Occipital lobe (tissue), 2 donors: Measurements from ENCODE around the gene CDX2. TPM values are rescaled to one million over a fixed set of nuclear protein-coding genes. Genes with fewer than 3 reads are reported as not detected.
"Not testable (repeated sequence)": the region's sequence is repeated elsewhere in the genome, so short reads cannot be mapped to it uniquely, and the experiment has no call there.

Source experiments
- DNase-seq: peaks from one replicate; lab custom pipeline; 2025; lab: John Stamatoyannopoulos, UW
- total RNA-seq: library from RNA; depleted of rRNA; stranded (reverse); fragments of >200 nt; gene quantifications from one replicate; pipeline ENCODE4 v1.2.3, GENCODE V29; 2014

CDX2 gene
- total RNA-seq, 1 donor from 2014 or later: not detected

- DNase-seq: no peak
Observed at GRCh38 chr13:27964741-27965323, 4.3 kb downstream of the CDX2 start.

GRCh38 chr13:27964206-27964605 is 4.9 kb downstream of the CDX2 start:
- DNase-seq: not testable (repeated sequence)

- DNase-seq: no peak
Observed at GRCh38 chr13:27963491-27963890, 5.6 kb downstream of the CDX2 start.

DNA sequence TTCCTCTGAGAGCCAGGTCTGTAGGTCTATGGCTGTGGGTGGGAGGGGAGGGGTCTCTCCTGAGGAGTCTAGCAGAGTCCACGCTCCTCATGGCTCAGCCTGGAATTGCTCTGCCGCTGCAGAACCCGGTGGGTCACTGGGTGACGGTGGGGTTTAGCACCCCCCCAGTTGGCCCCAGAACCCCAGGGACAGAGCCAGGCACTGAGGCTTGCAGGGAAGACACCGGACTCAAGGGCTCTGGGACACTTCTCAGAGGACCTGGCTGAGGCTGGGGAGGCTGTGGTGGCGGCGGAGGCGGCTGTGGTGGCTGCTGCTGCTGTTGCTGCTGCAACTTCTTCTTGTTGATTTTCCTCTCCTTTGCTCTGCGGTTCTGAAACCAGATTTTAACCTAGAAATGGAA is 6.1 kb downstream of the CDX2 start:
- no peak for DNase-seq

DNA sequence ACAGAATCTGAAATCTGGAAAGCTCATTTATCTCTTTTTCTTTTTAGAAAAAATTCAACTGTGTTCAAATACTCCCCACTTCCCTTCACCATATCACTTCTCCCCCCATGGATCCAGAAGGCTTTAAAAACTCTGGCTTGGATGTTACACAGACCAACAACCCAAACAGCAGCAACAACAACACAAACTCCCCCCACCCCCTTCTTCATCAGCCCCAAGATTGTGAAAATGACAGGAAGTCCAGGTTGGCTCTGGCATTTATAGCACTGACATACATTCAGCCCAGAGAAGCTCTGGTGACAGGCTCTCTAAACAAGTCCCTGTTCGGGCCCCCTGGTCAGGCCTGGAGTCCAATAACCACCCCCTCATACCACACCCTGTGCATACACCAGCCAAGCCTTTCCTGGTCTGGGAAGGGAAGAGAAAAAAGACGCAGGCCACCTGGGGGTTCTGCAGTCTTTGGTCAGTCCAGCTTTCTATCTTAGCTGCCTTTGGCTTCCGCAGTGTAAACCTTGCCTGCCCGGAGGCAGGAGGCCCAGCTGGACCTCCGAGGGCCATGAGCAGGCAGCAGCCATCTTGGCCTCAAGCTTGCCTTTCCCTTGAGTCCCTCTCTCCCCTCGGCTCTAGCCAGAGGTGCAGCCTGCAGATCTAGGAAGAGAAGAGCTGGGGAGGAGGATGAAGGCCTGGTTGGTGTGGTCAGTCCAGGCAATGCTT is 6.8 kb downstream of the CDX2 start:
- DNase-seq: no peak

DNA sequence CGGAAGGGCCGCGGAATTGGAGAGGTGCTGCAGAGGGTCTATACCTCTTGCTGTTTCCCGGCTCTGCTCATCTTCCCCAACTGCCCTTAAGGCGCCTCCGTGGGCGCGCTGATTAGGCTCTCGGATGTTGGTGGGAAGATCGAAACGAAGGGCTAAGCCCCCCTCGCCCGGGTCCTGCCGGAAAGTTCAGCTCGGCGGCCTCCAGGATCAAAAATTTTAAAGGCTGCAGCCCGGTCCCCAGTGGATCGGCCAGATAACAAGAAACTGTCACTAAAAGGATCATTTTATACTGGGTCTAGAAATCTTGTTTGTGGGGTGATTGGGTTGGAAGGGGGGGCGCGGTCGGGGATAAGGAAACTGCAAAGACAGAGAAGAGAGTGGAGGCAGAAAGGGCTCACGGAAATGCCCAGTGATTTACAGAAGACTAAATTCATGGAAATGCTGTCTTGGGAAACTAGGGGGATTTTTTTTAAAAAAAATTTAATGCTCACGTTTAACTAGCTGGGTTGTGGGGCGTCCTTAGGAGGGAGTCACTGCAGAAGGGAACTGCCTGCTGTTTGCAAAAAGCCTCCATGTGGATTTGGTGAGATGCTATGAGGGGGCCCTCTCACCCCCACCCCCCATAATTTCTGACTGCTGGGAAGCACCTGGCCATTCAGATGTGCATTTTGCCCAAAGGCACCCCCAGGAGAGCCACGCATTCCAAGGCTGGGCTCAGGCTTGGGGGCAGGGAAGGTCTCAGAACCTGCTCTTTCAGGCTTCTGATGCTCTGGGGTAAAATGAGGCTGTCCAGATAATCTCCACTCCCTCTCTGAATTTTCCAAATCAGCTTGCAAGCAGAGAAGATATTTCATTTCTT is 7.7 kb downstream of the CDX2 start:
- no peak for DNase-seq

- DNase-seq: no peak
Observed at GRCh38 chr13:27960362-27961226, 8.5 kb downstream of the CDX2 start.

DNA sequence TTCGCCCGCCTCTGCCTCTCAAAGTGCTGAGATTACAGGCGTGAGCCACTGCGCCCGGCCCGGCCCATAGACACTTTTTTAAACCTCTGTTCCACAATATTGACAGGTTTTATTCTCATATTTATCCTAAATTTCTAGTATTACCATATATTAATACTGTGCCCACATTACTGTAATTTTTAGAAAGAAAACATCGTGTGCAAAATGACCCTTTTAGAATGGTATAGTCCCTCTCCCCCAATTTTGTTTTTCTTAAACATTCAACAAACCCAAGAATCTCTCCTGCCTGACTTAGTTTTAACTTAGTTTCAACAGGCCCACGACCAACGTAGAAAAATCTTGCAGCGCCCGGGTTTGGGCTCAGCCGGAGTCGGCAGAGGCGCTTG is 9.1 kb downstream of the CDX2 start:
- no peak for DNase-seq

GRCh38 chr13:27956576-27957300 is 12.4 kb downstream of the CDX2 start:
- DNase-seq: no peak

- DNase-seq: no peak
Observed at GRCh38 chr13:27955014-27955591, 14.0 kb downstream of the CDX2 start.

GRCh38 chr13:27954406-27954851 is 14.7 kb downstream of the CDX2 start:
- DNase-seq: no peak

DNA sequence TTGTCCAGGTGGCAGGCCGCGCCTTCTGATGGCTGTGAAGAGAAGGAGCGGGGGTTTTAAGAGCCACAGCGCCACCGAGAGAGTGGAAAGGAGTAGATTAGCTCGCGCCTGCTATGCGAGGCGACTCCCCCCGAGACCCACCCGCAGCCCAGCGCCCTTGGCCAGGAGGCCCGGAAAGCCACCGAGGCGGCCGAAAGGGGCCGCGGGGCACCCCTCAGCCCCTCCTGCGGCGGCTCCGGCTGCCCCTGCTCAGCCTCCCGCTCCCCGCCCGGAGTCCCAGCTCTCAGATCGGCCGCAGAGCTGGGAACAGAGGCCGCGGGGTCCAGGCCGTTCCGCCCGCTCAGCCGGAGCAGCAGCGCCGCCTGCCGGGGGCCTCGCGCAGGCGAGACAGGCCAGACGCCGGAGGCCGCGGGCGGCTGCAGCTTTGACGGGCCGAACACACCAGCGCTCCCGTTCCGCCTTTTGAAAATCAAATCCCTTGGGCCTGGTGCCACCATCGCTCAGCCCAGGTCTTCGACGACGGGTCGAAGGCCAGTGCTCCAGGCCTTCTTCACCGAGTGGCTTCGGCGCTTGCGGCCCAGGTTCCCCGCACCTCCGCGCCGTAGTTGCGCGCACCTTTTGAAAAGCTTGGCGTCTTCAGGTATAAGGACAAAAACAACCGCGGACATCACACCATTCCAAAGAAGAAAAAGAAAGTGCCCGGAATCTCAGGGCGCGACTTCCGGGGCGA is 15.3 kb downstream of the CDX2 start:
- DNase-seq: no peak

GRCh38 chr13:27952876-27953675 is 16.0 kb downstream of the CDX2 start:
- DNase-seq: no peak

- DNase-seq: no peak
Observed at GRCh38 chr13:27942972-27943371, 26.1 kb downstream of the CDX2 start.

DNA sequence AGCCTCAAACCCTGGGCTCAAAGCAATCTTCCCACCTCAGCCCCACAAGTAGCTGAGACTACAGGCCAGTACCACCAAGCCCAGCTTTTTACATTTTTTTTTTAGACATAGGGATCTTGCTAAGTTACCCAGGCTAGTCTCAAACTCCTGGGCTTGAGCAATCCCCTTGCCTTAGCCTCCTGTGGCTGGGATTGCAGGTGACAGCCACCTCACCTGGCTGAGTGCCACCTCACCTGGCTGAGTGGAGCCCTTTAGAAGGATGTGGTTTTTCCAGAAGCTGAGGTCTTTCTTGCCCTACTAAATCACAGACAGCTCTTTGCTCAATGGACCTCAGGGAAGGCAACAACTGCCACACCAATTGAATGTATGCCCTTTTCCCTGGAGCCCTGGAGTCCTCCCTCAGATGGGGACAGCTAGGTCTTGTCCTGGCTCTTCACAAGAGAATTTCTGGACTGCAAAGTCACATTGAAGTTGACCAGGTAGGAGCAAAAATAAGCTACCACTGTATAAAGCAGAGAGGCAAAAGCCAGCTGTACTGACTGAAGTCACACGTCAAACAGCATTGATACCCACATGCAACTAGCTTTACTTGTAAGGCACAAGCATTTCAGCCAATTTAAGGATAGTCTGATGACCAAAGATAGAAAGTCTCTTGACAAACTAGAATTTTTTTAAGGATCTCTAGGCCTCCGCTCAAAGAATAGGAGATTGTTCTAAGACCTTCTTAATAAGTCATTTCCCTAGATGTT is 35.4 kb downstream of the CDX2 start:
- no peak for DNase-seq

- no peak for DNase-seq
Observed at GRCh38 chr13:27933118-27933517, 36.0 kb downstream of the CDX2 start.

DNA sequence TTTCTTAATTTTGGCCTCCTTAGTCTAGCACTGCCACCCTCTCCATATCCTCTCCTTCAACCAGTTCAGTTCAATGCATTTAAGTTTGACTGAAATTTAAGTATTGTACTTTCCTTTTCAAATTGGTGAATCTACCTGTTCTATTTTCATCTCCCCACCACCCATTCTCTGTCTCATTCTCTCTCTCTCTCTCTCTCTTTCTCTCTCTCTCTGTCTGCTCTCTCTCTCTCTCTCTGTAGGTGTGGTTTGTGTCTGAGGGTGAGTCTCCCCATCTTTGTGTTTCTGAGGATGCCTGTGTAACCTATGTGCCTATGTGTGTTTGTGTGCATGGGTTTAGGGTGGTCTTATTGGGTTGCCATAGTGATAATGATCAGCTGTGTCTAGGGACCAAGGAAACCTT is 39.2 kb downstream of the CDX2 start:
- DNase-seq: no peak
